ENCODE results near the gene THADA.
"Not testable (repeated sequence)": the region's sequence is repeated elsewhere in the genome, so short reads cannot be mapped to it uniquely, and the experiment has no call there.

The THADA gene, protein sequence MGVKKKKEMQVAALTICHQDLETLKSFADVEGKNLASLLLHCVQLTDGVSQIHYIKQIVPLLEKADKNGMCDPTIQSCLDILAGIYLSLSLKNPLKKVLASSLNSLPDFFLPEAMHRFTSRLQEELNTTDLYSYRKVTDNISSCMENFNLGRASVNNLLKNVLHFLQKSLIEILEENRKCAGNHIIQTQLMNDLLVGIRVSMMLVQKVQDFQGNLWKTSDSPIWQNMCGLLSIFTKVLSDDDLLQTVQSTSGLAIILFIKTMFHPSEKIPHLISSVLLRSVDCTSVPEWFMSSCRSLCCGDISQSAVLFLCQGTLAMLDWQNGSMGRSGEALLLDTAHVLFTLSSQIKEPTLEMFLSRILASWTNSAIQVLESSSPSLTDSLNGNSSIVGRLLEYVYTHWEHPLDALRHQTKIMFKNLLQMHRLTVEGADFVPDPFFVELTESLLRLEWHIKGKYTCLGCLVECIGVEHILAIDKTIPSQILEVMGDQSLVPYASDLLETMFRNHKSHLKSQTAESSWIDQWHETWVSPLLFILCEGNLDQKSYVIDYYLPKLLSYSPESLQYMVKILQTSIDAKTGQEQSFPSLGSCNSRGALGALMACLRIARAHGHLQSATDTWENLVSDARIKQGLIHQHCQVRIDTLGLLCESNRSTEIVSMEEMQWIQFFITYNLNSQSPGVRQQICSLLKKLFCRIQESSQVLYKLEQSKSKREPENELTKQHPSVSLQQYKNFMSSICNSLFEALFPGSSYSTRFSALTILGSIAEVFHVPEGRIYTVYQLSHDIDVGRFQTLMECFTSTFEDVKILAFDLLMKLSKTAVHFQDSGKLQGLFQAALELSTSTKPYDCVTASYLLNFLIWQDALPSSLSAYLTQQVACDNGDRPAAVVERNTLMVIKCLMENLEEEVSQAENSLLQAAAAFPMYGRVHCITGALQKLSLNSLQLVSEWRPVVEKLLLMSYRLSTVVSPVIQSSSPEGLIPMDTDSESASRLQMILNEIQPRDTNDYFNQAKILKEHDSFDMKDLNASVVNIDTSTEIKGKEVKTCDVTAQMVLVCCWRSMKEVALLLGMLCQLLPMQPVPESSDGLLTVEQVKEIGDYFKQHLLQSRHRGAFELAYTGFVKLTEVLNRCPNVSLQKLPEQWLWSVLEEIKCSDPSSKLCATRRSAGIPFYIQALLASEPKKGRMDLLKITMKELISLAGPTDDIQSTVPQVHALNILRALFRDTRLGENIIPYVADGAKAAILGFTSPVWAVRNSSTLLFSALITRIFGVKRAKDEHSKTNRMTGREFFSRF (N-terminal part only)

DNA sequence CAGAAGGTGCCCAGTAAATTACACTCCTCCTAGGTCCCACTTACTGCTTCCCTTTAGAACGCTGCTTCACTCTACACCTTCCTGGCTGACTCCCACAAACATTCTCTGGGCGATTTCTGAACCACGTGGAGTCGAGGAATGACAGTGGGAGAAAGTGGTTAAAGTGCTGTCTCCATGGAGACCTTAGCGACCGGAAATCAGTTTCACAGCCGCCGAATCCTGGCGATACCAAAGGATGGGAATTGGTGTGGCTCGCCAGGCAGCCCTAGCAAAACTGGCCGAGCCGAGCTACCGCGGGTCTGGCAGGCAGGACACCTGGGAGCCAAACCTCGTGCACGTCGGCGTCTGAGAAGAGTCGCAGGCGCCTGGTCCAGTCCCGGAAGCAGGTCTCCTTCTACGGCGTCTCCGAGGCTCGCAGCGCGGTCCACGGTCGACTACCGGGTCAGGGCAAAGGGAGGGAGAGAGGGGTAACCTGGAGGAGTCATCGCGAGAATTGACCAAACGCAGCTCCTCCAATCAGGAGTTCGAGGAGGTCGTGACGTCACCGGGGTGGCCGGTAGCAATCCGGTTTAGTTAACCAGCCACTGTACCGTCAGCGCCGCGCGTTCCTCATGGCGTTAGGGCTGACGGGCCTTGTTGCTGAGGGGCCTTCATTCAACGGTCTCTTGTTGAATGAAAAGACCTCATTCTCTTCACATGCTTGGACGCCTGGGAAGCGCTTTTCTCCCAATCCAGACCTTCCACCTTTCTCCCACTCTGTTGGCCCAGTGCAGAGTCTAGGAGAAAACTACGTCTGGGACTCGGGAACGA lies at the start of gene THADA:
Gene THADA, minus strand, starts transcription at position 436 of the 810 bp plus-strand sequence. CDS start 3,646 bp downstream, outside the sequence.
- H3K4me3 ChIP-seq (ENCODE audit: low read depth, low read length) = peak within 1 kb of the TSS; percentile 95
- peaks cover 4% of the 10 kb centered on the region for H3K36me3 ChIP-seq (ENCODE audit: control insufficient read depth, insufficient read depth, low read length)
- peak within 1 kb of the TSS; percentile 83 for H3K27ac ChIP-seq (ENCODE audit: low read depth, low read length)
- peak within 1 kb of the TSS; percentile 96 for H3K9ac ChIP-seq (ENCODE audit: low read length)
- no peaks in the 10 kb centered on the region for H3K27me3 ChIP-seq (ENCODE audit: control insufficient read depth, insufficient read depth, low read length)
- H3K9me3 ChIP-seq (ENCODE audit: control insufficient read depth, insufficient read depth, low read depth, low read length) = no peaks in the 10 kb centered on the region
- no peaks in the 10 kb centered on the region; the same call in 1 of the 2 replicates for H3K4me1 ChIP-seq (ENCODE audit: control insufficient read depth, insufficient read depth, low read length)

DNA sequence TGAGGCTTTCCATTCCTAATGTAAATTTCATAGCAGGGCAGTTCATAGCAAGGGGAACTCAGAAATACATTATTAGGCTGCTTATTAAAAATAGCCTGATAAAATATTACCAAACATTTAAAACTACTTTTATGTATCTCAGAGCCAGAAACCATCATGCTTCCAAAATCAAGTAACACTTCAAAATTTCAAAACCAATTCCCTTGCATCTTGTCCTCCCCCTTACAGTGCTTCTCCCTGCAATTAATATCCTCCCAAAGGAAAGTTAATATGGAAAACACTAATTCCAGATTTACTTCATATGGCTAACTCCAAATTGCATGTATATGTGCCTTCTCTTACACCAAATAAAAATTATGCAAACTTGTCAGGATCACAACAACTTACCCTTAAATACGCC lies 47.8 kb upstream of the THADA start:
- no peak overlapping the region for H3K27ac ChIP-seq (ENCODE audit: low read depth, low read length)
- no peaks in the 10 kb centered on the region for H3K4me1 ChIP-seq (ENCODE audit: control insufficient read depth, insufficient read depth, low read length)
- H3K4me3 ChIP-seq (ENCODE audit: low read depth, low read length) = no peak overlapping the region
- H3K9ac ChIP-seq (ENCODE audit: low read length) = no peak overlapping the region
- H3K36me3 ChIP-seq (ENCODE audit: control insufficient read depth, insufficient read depth, low read length) = no peaks in the 10 kb centered on the region
- peaks cover 2% of the 10 kb centered on the region; the same call in 1 of the 2 replicates for H3K27me3 ChIP-seq (ENCODE audit: control insufficient read depth, insufficient read depth, low read length)
- peaks cover 3% of the 10 kb centered on the region for H3K9me3 ChIP-seq (ENCODE audit: control insufficient read depth, insufficient read depth, low read depth, low read length)

DNA sequence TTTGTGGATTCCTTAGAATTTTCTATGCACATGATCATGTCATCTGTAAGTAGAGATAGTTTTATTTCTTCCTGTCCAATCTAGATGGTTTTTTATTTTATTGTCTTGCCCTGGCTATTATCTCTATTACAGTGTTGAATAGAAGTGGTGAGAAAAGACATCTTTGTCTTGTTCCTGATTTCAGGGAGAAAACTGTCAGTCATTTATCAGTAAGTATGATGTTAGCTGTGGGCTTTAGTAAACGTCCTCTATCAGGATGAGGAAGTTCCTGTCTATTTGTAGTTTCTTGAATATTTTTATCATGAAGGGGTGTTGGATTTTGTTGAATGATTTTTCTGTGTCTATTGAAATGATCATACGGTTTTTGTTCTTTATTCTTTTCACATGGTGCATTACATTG lies 46.5 kb upstream of the THADA start:
- H3K27me3 ChIP-seq (ENCODE audit: control insufficient read depth, insufficient read depth, low read length) = peaks cover 15% of the 10 kb centered on the region
- H3K9me3 ChIP-seq (ENCODE audit: control insufficient read depth, insufficient read depth, low read depth, low read length) = peaks cover 3% of the 10 kb centered on the region
- H3K9ac ChIP-seq (ENCODE audit: low read length) = no peak overlapping the region
- H3K27ac ChIP-seq (ENCODE audit: low read depth, low read length) = no peak overlapping the region
- H3K4me3 ChIP-seq (ENCODE audit: low read depth, low read length) = no peak overlapping the region
- H3K4me1 ChIP-seq (ENCODE audit: control insufficient read depth, insufficient read depth, low read length) = peaks cover 4% of the 10 kb centered on the region; the same call in 1 of the 2 replicates
- H3K36me3 ChIP-seq (ENCODE audit: control insufficient read depth, insufficient read depth, low read length) = no peaks in the 10 kb centered on the region

DNA sequence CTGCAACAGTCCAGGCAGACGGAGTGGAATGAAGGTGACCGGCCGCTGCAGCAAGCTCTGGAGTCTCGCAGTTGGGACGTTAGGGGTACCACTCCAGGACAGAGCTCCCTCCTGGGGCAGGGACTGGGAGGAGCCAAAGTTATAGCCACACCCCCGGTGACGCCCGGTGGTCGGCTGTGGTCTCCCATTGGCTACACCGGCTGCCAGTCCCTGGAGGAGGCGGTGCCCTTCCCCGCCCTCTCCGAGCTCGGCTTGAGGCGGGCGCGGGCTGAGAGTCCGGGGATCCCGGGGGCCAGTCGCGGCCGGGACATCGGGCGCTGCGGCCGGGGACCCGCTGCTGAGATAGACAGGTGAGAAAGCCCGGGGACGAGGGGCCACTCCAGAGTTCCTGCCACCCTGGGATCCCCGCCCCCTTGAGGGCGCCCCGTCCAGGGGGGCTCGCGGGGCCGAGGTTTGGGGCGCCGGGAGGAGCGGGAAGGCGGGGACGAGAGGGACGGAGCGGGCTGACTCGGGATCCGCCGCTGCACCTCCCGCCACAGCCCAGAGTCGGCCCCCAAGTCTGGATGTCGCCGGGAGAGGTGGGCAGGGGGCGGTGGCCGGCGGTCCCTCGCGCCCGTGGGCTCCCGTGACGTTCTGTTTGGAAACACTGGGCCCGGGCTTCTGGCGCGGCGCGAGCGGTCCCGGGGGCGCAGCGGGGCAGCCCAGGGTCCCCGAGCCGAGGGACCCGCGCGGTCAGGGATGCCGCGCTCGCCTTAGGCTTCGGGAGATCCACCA lies 41.4 kb upstream of the THADA start, which contains the start of gene PLEKHH2:
Gene PLEKHH2, plus strand, starts transcription at position 231 of the 774 bp plus-strand sequence. CDS start 7,414 bp downstream, outside the sequence.
- Histone ChIP-seq H3K9me3 (ENCODE audit: control insufficient read depth, insufficient read depth, low read depth, low read length) (peaks cover 3% of the 10 kb centered on the region), H3K9ac (ENCODE audit: low read length) (no peak within 1 kb of the TSS), H3K4me1 (ENCODE audit: control insufficient read depth, insufficient read depth, low read length) (peaks cover 4% of the 10 kb centered on the region; the same call in 1 of the 2 replicates), H3K27ac (ENCODE audit: low read depth, low read length) (no peak within 1 kb of the TSS), H3K27me3 (ENCODE audit: control insufficient read depth, insufficient read depth, low read length) (peaks cover 17% of the 10 kb centered on the region), H3K36me3 (ENCODE audit: control insufficient read depth, insufficient read depth, low read length) (no peaks in the 10 kb centered on the region), H3K4me3 (ENCODE audit: low read depth, low read length) (peak within 1 kb of the TSS; percentile 81)

DNA sequence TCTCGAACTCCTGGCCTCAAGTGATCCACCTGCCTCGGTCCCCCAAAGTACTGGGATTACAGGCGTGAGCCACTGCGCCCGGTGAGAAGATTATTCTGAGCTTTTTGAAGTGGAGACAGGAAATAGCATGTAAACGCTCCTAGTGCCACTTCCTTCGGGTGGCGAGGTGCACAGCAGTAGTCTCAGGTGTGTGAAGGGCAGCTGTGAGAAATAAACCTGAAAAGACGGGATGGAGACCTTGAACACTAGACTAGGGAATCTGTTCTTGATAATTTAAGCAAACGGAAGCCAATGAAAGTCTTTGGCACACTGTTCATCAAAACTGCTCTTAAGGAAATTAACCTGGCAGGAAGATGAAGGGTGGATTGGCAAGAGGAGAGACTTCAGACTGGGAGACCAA lies 40.8 kb upstream of the THADA start:
- Histone ChIP-seq H3K9me3 (ENCODE audit: control insufficient read depth, insufficient read depth, low read depth, low read length) (peaks cover 3% of the 10 kb centered on the region), H3K4me3 (ENCODE audit: low read depth, low read length) (peak overlapping the region; percentile 81), H3K36me3 (ENCODE audit: control insufficient read depth, insufficient read depth, low read length) (no peaks in the 10 kb centered on the region), H3K27ac (ENCODE audit: low read depth, low read length) (no peak overlapping the region), H3K4me1 (ENCODE audit: control insufficient read depth, insufficient read depth, low read length) (peaks cover 4% of the 10 kb centered on the region; the same call in 1 of the 2 replicates), H3K9ac (ENCODE audit: low read length) (no peak overlapping the region), H3K27me3 (ENCODE audit: control insufficient read depth, insufficient read depth, low read length) (peaks cover 17% of the 10 kb centered on the region)

DNA sequence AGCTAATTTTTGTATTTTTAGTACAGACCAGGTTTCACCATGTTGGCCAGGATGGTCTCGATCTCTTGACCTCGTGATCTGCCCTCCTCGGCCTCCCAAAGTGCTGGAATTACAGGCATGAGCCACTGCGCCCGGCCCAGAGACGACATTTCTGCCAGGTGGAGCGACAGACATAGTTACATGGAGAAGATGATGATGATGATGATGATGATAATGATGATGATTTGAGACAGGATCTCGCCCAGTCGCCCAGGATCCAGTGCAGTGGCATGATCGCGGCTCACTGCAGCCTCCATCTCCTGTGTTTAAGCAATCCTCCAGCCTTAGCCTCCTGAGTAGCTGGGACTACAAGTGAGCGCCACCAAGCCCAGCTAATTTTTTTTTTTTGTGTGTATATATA lies 40.3 kb upstream of the THADA start:
- H3K9ac ChIP-seq (ENCODE audit: low read length); H3K36me3 ChIP-seq (ENCODE audit: control insufficient read depth, insufficient read depth, low read length); H3K4me3 ChIP-seq (ENCODE audit: low read depth, low read length); H3K27ac ChIP-seq (ENCODE audit: low read depth, low read length); H3K4me1 ChIP-seq (ENCODE audit: control insufficient read depth, insufficient read depth, low read length); H3K9me3 ChIP-seq (ENCODE audit: control insufficient read depth, insufficient read depth, low read depth, low read length): not testable (repeated sequence)
- peaks cover 17% of the 10 kb centered on the region for H3K27me3 ChIP-seq (ENCODE audit: control insufficient read depth, insufficient read depth, low read length)

DNA sequence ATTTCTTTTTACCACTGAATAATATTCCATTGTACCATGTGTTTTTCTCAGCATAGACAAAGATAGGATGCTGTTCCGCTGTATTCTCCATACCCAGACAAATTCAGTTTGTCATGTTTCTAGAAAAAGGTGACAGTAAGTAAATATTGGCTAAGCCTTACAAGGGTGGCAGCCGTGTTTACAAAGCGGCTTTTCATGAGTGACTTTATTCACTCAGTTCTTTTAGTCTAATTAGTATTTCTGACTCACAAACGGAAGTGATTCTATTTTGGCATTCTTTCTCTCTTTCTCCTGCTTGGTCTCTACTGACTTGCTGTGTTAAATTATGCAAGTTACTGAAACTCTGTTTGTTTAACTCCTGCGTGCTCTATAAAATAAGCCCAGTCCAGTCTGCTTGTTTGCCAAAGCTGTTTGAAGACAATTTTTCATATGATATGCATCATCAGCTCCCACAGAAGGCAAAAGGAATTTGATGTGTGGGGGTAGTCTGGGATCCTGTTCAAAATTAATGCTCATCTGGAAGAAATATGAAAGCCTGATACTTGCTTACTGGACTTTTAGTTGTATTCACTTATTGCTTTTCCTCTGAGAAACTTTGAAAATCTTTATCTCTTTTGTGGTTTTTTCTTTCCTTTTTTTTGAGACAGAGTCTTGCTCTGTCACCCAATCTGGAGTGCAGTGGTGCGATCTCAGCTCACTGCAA lies 38.9 kb upstream of the THADA start:
- Histone ChIP-seq H3K4me3 (ENCODE audit: low read depth, low read length) (no peak overlapping the region), H3K9ac (ENCODE audit: low read length) (no peak overlapping the region), H3K27ac (ENCODE audit: low read depth, low read length) (no peak overlapping the region)

DNA sequence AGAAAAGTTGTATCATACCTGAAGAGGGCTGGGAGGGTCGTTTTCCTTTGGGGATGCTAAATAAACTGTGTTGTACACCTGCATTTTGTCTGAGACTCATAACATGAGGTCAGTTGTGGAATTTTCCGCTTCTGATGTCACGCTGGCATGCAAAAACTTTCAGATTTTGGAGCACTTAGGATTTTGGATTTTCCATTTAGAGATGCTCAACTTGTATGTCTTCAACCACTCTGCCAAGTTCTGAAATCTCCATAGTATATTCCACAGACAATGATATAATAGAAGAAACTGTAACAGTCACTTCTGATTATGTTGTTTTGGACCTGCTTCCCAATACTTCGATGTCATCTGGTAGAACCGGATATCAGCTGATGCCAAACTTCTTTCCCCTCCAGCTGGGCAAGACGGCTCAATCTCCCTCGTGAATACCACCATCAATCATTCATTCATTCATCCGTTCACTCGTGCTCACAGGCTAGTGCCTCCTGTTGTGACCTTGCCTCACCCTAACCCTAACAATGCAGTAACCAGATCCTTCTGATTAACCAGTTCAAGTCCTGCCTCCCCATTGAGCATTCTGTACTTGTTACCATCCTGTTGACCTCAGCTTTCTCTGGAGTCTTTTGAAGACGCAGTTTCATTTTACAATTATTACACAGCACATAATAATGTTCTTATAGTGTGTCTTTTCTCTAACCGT lies 35.9 kb upstream of the THADA start:
- H3K4me3 ChIP-seq (ENCODE audit: low read depth, low read length) = no peak overlapping the region
- H3K9ac ChIP-seq (ENCODE audit: low read length) = no peak overlapping the region

More for the DNA sequence above, 38.9 kb upstream of the THADA start:
- Histone ChIP-seq H3K4me1 (ENCODE audit: control insufficient read depth, insufficient read depth, low read length) (peaks cover 4% of the 10 kb centered on the region; the same call in 1 of the 2 replicates), H3K36me3 (ENCODE audit: control insufficient read depth, insufficient read depth, low read length) (no peaks in the 10 kb centered on the region), H3K27me3 (ENCODE audit: control insufficient read depth, insufficient read depth, low read length) (peaks cover 17% of the 10 kb centered on the region), H3K9me3 (ENCODE audit: control insufficient read depth, insufficient read depth, low read depth, low read length) (peaks cover 3% of the 10 kb centered on the region)

More for the DNA sequence above, 35.9 kb upstream of the THADA start:
- peaks cover 2% of the 10 kb centered on the region for H3K27me3 ChIP-seq (ENCODE audit: control insufficient read depth, insufficient read depth, low read length)
- H3K9me3 ChIP-seq (ENCODE audit: control insufficient read depth, insufficient read depth, low read depth, low read length) = no peaks in the 10 kb centered on the region
- no peak overlapping the region for H3K27ac ChIP-seq (ENCODE audit: low read depth, low read length)
- no peaks in the 10 kb centered on the region for H3K36me3 ChIP-seq (ENCODE audit: control insufficient read depth, insufficient read depth, low read length)
- no peaks in the 10 kb centered on the region for H3K4me1 ChIP-seq (ENCODE audit: control insufficient read depth, insufficient read depth, low read length)
